ENCODE results near the gene PARD6G.

Gene PARD6G

GRCh38 chr18:80191907-80192652 lies 55.2 kb downstream of the PARD6G start:
- no peaks in the 10 kb centered on the region for H3K79me2 ChIP-seq (ENCODE audit: insufficient read depth, low read length)
- no peak overlapping the region for H3K4me2 ChIP-seq (ENCODE audit: low read length)
- TF ChIP-seq, protein P1, sequence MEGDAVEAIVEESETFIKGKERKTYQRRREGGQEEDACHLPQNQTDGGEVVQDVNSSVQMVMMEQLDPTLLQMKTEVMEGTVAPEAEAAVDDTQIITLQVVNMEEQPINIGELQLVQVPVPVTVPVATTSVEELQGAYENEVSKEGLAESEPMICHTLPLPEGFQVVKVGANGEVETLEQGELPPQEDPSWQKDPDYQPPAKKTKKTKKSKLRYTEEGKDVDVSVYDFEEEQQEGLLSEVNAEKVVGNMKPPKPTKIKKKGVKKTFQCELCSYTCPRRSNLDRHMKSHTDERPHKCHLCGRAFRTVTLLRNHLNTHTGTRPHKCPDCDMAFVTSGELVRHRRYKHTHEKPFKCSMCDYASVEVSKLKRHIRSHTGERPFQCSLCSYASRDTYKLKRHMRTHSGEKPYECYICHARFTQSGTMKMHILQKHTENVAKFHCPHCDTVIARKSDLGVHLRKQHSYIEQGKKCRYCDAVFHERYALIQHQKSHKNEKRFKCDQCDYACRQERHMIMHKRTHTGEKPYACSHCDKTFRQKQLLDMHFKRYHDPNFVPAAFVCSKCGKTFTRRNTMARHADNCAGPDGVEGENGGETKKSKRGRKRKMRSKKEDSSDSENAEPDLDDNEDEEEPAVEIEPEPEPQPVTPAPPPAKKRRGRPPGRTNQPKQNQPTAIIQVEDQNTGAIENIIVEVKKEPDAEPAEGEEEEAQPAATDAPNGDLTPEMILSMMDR (IDR thresholded peaks at IDR 0.05; ENCODE audit: low read length), result no peak
- no peak for TF ChIP-seq EZH2 (IDR thresholded peaks at IDR 0.05; ENCODE audit: borderline replicate concordance, low read length)
- H3K4me1 ChIP-seq (ENCODE audit: insufficient read depth, low read length, severe bottlenecking), result no peaks in the 10 kb centered on the region
- no peaks in the 10 kb centered on the region for H3K9me2 ChIP-seq (ENCODE audit: low read depth, low read length)
- no peaks in the 10 kb centered on the region for H4K20me1 ChIP-seq (ENCODE audit: insufficient read depth, low read length)
- peaks cover 7% of the 10 kb centered on the region; the same call in 1 of the 2 replicates for H3K27me3 ChIP-seq (ENCODE audit: insufficient read depth, low read length)
- no peak overlapping the region for H2AFZ ChIP-seq (ENCODE audit: low read length)
- H3K4me3 ChIP-seq (ENCODE audit: low read depth, low read length, poor library complexity, severe bottlenecking), result no peak overlapping the region
- no peak overlapping the region for H3K27ac ChIP-seq (ENCODE audit: low read depth, low read length, poor library complexity, severe bottlenecking)
- no peaks in the 10 kb centered on the region for H3K36me3 ChIP-seq (ENCODE audit: insufficient read depth, low read length)
- no peaks in the 10 kb centered on the region for H3F3A ChIP-seq (ENCODE audit: insufficient read depth, low read length)
- H3K9me3 ChIP-seq (ENCODE audit: low read length), result no peaks in the 10 kb centered on the region
- no peak overlapping the region for H3K9ac ChIP-seq (ENCODE audit: low read length)

DNA sequence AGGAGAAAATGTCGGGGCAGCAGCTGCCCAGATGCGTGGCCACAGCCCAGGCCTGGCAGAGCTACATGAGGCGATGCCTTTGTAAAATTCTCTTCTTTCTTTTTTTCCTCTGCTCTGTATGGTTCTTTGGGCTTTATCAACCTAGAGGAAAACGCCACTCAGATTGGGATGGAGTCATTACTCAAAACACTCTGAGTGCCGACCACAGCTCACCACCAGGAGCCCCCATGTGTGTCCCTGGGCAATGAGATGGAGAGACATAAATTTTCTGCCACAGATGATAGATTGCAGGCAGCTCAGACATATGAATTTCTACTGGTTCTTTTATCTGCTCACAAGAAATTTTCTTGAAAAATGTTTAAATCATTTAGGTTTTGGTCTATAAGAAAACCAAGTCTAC lies 56.0 kb downstream of the PARD6G start:
- no peaks in the 10 kb centered on the region for H3K79me2 ChIP-seq (ENCODE audit: insufficient read depth, low read length)
- H3K4me2 ChIP-seq (ENCODE audit: low read length), result no peak overlapping the region
- H3K9me2 ChIP-seq (ENCODE audit: low read depth, low read length), result no peaks in the 10 kb centered on the region
- H4K20me1 ChIP-seq (ENCODE audit: insufficient read depth, low read length), result no peaks in the 10 kb centered on the region
- no peak overlapping the region for H3K9ac ChIP-seq (ENCODE audit: low read length)
- H3K4me3 ChIP-seq (ENCODE audit: low read depth, low read length, poor library complexity, severe bottlenecking), result no peak overlapping the region
- no peaks in the 10 kb centered on the region for H3F3A ChIP-seq (ENCODE audit: insufficient read depth, low read length)
- no peak overlapping the region for H3K27ac ChIP-seq (ENCODE audit: low read depth, low read length, poor library complexity, severe bottlenecking)
- TF ChIP-seq EZH2 (IDR thresholded peaks at IDR 0.05; ENCODE audit: borderline replicate concordance, low read length), result no peak
- TF ChIP-seq, protein P1 (IDR thresholded peaks at IDR 0.05; ENCODE audit: low read length), result no peak
- peaks cover 7% of the 10 kb centered on the region; the same call in 1 of the 2 replicates for H3K27me3 ChIP-seq (ENCODE audit: insufficient read depth, low read length)
- H3K4me1 ChIP-seq (ENCODE audit: insufficient read depth, low read length, severe bottlenecking), result no peaks in the 10 kb centered on the region
- H3K9me3 ChIP-seq (ENCODE audit: low read length), result no peaks in the 10 kb centered on the region
- H2AFZ ChIP-seq (ENCODE audit: low read length), result no peak overlapping the region
- H3K36me3 ChIP-seq (ENCODE audit: insufficient read depth, low read length), result no peaks in the 10 kb centered on the region

- no peaks in the 10 kb centered on the region for H3K4me1 ChIP-seq (ENCODE audit: insufficient read depth, low read length, severe bottlenecking)
- no peak overlapping the region for H3K4me2 ChIP-seq (ENCODE audit: low read length)
- no peak overlapping the region for H3K27ac ChIP-seq (ENCODE audit: low read depth, low read length, poor library complexity, severe bottlenecking)
- no peaks in the 10 kb centered on the region for H3K9me3 ChIP-seq (ENCODE audit: low read length)
- TF ChIP-seq, protein P1 (IDR thresholded peaks at IDR 0.05; ENCODE audit: low read length), result no peak
- no peak for TF ChIP-seq EZH2 (IDR thresholded peaks at IDR 0.05; ENCODE audit: borderline replicate concordance, low read length)
- no peaks in the 10 kb centered on the region for H3K79me2 ChIP-seq (ENCODE audit: insufficient read depth, low read length)
- no peaks in the 10 kb centered on the region for H3K36me3 ChIP-seq (ENCODE audit: insufficient read depth, low read length)
- H3K4me3 ChIP-seq (ENCODE audit: low read depth, low read length, poor library complexity, severe bottlenecking), result no peak overlapping the region
- H3K9me2 ChIP-seq (ENCODE audit: low read depth, low read length), result no peaks in the 10 kb centered on the region
- H3F3A ChIP-seq (ENCODE audit: insufficient read depth, low read length), result no peaks in the 10 kb centered on the region
- peaks cover 7% of the 10 kb centered on the region; the same call in 1 of the 2 replicates for H3K27me3 ChIP-seq (ENCODE audit: insufficient read depth, low read length)
- no peak overlapping the region for H2AFZ ChIP-seq (ENCODE audit: low read length)
- H3K9ac ChIP-seq (ENCODE audit: low read length), result no peak overlapping the region
- no peaks in the 10 kb centered on the region for H4K20me1 ChIP-seq (ENCODE audit: insufficient read depth, low read length)
Observed at GRCh38 chr18:80190311-80190710, 57.0 kb downstream of the PARD6G start.

Data from OCI-LY1 (cell line).